Left lung (tissue), 10 donors: Measurements from ENCODE around the gene MAN1A2. TPM values are rescaled to one million over a fixed set of nuclear protein-coding genes. Genes with fewer than 3 reads are reported as not detected.

Experiments
- ATAC-seq: fragments of 200-7000 bp; cut with Tn5 transposase; one replicate; pipeline ENCODE4 v1.9.1; 2020; ENCODE audit warnings: moderate library complexity
- DNase-seq, 4 donors: peaks; one replicate each; pipeline ENCODE4 v3.0.0-alpha.2; 2013 to 2020
- H3K27ac ChIP-seq, 2 donors: fragments of 200-600 bp; sonication (generic) in 1 of 2; one replicate each; pipeline versions ENCODE4 v1.5.0 to v1.8.0; 2020 to 2021
- H3K27me3 ChIP-seq, 2 donors: fragments of 200-600 bp; sonication (generic) in 1 of 2; one replicate each; pipeline versions ENCODE4 v1.5.0 to v1.8.0; 2020 to 2021
- H3K36me3 ChIP-seq, 2 donors: fragments of 200-600 bp; sonication (generic) in 1 of 2; one replicate each; pipeline versions ENCODE4 v1.5.0 to v1.8.0; 2020 to 2021
- H3K4me1 ChIP-seq, 2 donors: fragments of 200-600 bp; one replicate each; pipeline ENCODE4 v1.8.0; 2021
- H3K4me3 ChIP-seq, 2 donors: fragments of 200-600 bp; sonication (generic) in 1 of 2; one replicate each; pipeline versions ENCODE4 v1.5.0 to v1.8.0; 2020 to 2021; ENCODE audit warnings: mild to moderate bottlenecking in 1 of 2
- H3K9me3 ChIP-seq, 2 donors: fragments of 200-600 bp; sonication (generic) in 1 of 2; one replicate each; pipeline versions ENCODE4 v1.5.0 to v1.8.0; 2020 to 2021
- CTCF ChIP-seq, 2 donors: fragments of 200-600 bp; sonication (generic) in 1 of 2; IDR thresholded peaks; one replicate each; pipeline versions ENCODE4 v1.5.0 to v1.8.0; 2021; ENCODE audit warnings: antibody characterized with exemption in 2 of 2
- intact Hi-C, 2 donors: fragments of 100-400 bp; cut with DNase I; formaldehyde crosslinking; loops; one replicate each; pipeline versions ENCODE4 v1.11.2 to v1.14.2; 2022
- polyA plus RNA-seq, 6 donors: library from polyadenylated mRNA; unstranded; fragments of 120-200 nt; gene quantifications; one replicate each; pipeline ENCODE4 v1.2.1, GENCODE V29; 2013; ENCODE audit not compliant: insufficient read length in 6 of 6
- total RNA-seq, 2 donors: library from RNA; stranded (reverse); fragmentation: NEBNext Ultra II Directional; extraction: Animal tissue kit (Norgen Biotek cat#: 25700); gene quantifications; one replicate each; pipeline ENCODE4 v1.2.1, GENCODE V29; 2021
- donor health status: DM: no; HTN: yes; CAD: no.
- donor health status: DM: no; HTN: no; CAD: no.

The MAN1A2 gene
- total and polyA plus RNA-seq, 8 donors: 31.8 to 49.4 (median 34.6) TPM

- Histone ChIP-seq H3K36me3 (no peaks in the 10 kb centered on the region), H3K27ac (no peak overlapping the region), H3K4me3 (no peak overlapping the region), H3K9me3 (no peaks in the 10 kb centered on the region), H3K27me3 (no peaks in the 10 kb centered on the region), H3K4me1 (no peaks in the 10 kb centered on the region)
- ATAC-seq: no peak
- intact Hi-C loops: no loop called here
- no peak for DNase-seq
- TF ChIP-seq CTCF (IDR thresholded peaks at IDR 0.05): no peak
Observed at GRCh38 chr1:117544509-117545109, 177.4 kb downstream of the MAN1A2 start.

DNA sequence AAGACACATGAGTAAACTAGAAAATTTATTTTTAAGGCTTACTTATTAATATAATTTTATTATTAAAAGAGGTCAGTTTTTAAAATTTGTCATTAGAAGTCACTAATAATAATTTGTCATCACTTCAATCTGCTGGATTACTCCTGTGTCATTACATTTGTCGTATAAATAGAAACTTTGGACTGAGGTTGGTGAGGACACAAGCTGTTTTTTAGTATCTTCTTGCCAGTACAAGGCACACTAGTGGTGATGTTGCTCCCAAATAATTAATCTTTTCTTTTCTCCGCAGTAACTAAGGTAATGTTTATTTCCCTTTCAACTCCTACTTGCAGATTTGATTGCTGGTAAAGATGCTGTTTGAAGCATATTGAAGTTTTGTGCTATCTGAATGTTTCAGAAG lies 179.2 kb downstream of the MAN1A2 start:
- intact Hi-C loops: no loop called here
- DNase-seq: no peak
- Histone ChIP-seq H3K4me3 (no peak overlapping the region), H3K36me3 (no peaks in the 10 kb centered on the region), H3K9me3 (no peaks in the 10 kb centered on the region), H3K27me3 (no peaks in the 10 kb centered on the region), H3K4me1 (no peaks in the 10 kb centered on the region), H3K27ac (no peak overlapping the region)
- no peak for TF ChIP-seq CTCF (IDR thresholded peaks at IDR 0.05)
- ATAC-seq: no peak

DNA sequence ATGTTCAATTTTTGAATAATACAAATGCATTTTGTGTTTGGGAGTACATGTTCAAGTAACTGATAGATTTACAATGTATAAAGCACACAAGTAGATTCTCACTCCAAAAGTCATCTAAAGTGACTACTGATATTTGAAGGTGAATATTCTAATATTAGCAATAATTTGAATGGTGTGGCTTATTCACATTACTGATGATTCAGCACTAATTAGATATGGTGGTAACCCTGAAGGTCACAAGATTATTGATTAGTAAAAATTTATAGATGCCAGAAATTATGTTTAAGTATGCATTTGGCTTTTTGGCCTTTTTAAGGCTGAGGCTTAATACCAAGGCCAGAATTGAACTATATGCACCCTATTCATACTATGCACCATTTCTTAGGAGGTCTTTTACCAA lies 186.2 kb downstream of the MAN1A2 start:
- DNase-seq (no peak), ATAC-seq (no peak)
- H3K4me1 ChIP-seq: no peaks in the 10 kb centered on the region
- H3K27me3 ChIP-seq: no peaks in the 10 kb centered on the region
- no peaks in the 10 kb centered on the region for H3K9me3 ChIP-seq
- H3K4me3 ChIP-seq: no peak overlapping the region
- intact Hi-C loops: no loop called here
- no peak for TF ChIP-seq CTCF (IDR thresholded peaks at IDR 0.05)
- H3K27ac ChIP-seq: no peak overlapping the region
- no peaks in the 10 kb centered on the region for H3K36me3 ChIP-seq

- Histone ChIP-seq H3K9me3 (peaks cover 0 to 4% of the 10 kb centered on the region in 2 donors), H3K36me3 (no peaks in the 10 kb centered on the region), H3K27me3 (no peaks in the 10 kb centered on the region), H3K27ac (no peak overlapping the region), H3K4me1 (no peaks in the 10 kb centered on the region), H3K4me3 (no peak overlapping the region)
- DNase-seq (no peak), ATAC-seq (no peak)
- TF ChIP-seq CTCF (IDR thresholded peaks at IDR 0.05): no peak
- intact Hi-C loops: no loop called here
Observed at GRCh38 chr1:117555806-117556205, 188.6 kb downstream of the MAN1A2 start.

- H3K36me3 ChIP-seq: no peaks in the 10 kb centered on the region
- ATAC-seq (no peak), DNase-seq (no peak)
- peaks cover 0 to 4% of the 10 kb centered on the region in 2 donors for H3K9me3 ChIP-seq
- intact Hi-C loops: no loop called here
- no peaks in the 10 kb centered on the region for H3K27me3 ChIP-seq
- H3K4me3 ChIP-seq: no peak overlapping the region
- H3K4me1 ChIP-seq: no peaks in the 10 kb centered on the region
- TF ChIP-seq CTCF (IDR thresholded peaks at IDR 0.05): no peak
- H3K27ac ChIP-seq: no peak overlapping the region
Observed at GRCh38 chr1:117556341-117556740, 189.1 kb downstream of the MAN1A2 start.
